Stimulated activated naive CD8-positive, alpha-beta T cell treated with anti-CD3 and anti-CD28 coated beads, Interleukin-15, Interleukin-2, amounts not matched to agents 100 U/mL and 50 U/mL, for 24 hours (primary cell): Measurements from ENCODE around the gene SLC4A4.

ENCODE experiments used
- ATAC-seq: fragments of 150-1000 bp; cut with Tn5 transposase; one replicate; pipeline ENCODE4 v1.10.0; 2021
- DNase-seq: peaks from one replicate; pipeline ENCODE4 v3.0.0; 2021

The SLC4A4 gene

GRCh38 chr4:71338846-71339593 lies at the start of gene SLC4A4:
TSS of gene SLC4A4 (plus strand) at chr4:71339020.
- DNase-seq: no peak
- ATAC-seq: peak; percentile 86

GRCh38 chr4:71290074-71290473 lies 48.7 kb upstream of the SLC4A4 start:
- no peak for DNase-seq
- no peak for ATAC-seq

DNA sequence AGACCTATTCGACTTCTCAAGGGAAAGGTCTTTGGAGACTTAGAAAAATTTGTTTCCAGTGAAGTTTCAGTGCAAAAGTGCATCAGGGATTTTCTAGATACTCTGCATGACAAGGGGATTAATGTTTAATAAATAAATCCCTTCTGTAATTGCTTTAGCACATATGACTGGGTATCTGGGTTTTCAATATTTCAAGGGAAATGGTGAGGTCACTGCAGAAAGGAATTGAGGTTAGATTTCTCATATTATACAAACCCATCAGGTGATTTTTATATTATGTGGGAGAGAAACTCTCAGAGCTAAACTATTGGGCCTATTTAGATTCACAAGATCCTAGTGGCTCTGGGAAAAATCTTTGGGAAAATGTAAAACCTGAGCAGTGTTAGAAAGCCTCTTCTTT lies 48.3 kb upstream of the SLC4A4 start:
- no peak for ATAC-seq

DNA sequence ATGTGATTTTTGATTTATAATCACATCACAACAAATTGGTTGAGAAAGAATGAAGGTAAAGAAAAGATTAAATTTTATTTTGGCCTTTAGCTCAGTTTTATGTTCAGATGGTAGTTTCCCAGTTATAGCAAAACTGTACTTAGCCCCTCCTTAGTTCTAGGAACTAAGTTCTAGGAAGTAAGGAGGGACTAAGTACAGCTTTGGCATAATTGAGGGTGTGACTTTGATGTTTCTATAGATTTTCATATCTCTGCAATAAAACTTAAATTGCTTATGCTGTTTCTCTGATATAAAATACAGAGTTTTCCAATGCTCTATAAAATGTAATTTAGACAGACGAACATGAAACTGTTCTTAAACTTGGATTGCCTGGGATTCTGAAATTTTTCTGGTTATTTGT lies 46.6 kb upstream of the SLC4A4 start:
- DNase-seq: no peak
- ATAC-seq: no peak

More for the DNA sequence above, 48.3 kb upstream of the SLC4A4 start:
- DNase-seq: no peak

DNA sequence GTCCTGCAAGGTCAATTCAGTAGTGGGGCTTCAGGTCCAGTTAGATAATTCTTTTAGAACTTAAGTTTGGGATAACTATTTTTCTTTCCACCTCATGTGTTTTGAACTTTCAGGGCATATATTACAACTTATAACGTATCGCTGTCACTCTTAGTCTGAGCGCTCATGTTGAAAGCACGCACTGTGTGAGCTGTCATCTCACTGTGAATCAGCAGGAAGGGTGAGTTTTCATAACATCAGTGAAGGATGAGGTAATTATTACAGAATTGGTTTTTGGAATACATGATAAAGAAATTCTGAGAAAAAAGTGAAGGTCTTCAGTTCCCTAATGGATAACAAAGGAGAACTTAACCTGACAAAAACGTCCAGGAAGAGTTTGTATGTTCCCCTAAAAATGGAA lies 45.1 kb upstream of the SLC4A4 start:
- ATAC-seq: no peak
- DNase-seq: no peak

GRCh38 chr4:71294301-71294700 lies 44.5 kb upstream of the SLC4A4 start:
- no peak for DNase-seq
- ATAC-seq: no peak

GRCh38 chr4:71296945-71297344 lies 41.9 kb upstream of the SLC4A4 start:
- ATAC-seq: no peak
- no peak for DNase-seq

GRCh38 chr4:71300362-71300761 lies 38.5 kb upstream of the SLC4A4 start:
- no peak for ATAC-seq
- no peak for DNase-seq

DNA sequence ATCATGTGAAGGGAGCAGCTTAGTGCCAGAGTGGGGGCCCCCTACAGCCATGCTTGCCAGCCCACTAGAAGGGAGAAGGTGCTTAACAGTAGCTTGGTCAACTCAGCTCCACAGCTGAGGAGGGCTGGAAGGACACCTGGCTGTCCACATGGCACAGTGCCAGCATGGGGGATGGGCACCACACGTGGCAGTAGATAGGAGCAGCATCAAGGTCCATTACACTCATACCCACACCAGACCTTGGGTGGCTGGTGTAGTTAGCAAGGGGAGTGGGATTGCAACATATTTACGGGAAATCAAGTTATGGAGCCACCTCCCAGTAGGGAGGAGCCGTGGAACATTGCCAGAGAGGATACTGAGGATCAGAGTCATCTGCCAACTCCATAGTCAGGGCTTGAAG lies 37.9 kb upstream of the SLC4A4 start:
- DNase-seq (no peak), ATAC-seq (no peak)

- ATAC-seq (no peak), DNase-seq (no peak)
Observed at GRCh38 chr4:71303287-71303686, 35.5 kb upstream of the SLC4A4 start.

DNA sequence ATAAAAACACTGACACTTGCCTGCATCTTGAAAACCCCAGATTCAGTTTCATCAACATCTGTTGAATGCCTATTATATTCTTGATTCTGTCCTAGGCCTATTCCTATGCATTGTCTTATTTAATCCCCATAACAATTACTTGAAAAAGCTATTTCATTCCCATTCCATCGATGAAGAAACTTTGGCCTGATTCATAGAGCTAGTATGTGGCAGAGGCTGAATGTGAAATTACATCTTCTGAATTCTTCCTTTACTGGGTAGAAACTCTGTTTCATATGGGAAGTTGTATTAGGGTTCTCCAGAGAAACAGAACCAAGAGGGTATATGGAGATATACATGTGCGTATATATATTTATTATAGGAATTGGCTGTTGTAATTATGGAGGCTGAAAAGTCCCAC lies 35.0 kb upstream of the SLC4A4 start:
- DNase-seq: no peak
- no peak for ATAC-seq

- DNase-seq: no peak
- no peak for ATAC-seq
Observed at GRCh38 chr4:71304289-71304850, 34.5 kb upstream of the SLC4A4 start.

DNA sequence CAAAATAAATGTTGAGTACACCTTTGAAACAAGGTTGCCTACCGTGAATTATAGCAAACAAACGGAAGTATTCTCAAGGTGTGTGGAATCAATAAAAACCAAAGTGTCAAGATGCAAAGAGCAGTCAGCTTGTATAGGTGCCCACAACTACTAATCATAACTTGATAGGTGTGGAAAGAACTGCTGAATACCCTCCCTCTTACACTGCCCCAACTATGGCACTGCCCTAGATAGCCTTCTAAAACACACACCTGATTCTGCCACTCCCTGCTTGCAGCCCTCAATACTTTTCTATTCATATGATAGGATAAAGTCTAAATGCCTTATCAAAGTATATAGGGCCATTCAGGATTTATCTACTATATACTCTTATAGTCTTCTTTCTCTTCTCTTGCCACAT lies 31.1 kb upstream of the SLC4A4 start:
- no peak for ATAC-seq
- DNase-seq: no peak

GRCh38 chr4:71322425-71322824 lies 16.4 kb upstream of the SLC4A4 start:
- ATAC-seq (no peak), DNase-seq (no peak)

DNA sequence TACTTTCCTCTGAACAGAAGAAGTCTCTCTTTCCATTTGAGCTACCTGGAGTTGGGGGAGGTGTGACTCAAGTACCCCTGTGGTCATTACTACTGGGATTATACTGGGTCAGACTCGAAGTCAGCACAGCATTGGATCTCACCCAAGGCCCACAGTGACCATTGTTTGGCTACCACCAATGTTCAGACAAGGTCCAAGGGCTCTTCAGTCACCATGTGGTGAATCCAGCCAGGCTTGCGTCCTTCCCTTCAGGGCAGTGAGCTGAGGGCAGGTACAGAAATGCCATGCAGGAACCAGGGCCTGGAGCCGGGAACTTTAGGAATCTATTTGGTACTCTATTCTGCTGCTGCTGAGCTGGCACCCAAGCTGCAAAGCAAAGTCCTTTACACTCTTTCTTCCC lies 5.5 kb upstream of the SLC4A4 start:
- no peak for ATAC-seq

GRCh38 chr4:71333960-71334359 lies 4.9 kb upstream of the SLC4A4 start:
- ATAC-seq (no peak), DNase-seq (no peak)

More for the DNA sequence above, 5.5 kb upstream of the SLC4A4 start:
- no peak for DNase-seq

DNA sequence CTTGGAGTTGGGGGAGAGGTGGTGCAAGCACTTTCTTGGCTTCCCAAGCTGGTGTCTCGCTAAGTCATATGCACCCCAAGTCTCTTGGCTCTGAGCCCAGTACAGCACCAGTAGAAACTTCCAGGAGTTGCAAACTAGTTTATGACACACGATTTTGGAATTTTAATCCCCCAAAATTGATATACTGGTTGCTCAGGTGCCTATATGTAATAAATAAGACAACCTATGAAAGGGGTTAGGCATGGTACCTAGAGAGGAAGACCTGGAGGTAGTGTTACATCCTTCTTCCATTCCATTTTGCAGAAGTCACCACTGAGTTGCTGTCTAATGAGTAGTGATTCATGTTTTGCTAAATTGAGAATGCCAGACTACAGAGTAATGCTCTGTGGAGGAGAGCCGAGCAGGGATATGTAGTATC lies 4.3 kb upstream of the SLC4A4 start:
- no peak for DNase-seq
- ATAC-seq: no peak

DNA sequence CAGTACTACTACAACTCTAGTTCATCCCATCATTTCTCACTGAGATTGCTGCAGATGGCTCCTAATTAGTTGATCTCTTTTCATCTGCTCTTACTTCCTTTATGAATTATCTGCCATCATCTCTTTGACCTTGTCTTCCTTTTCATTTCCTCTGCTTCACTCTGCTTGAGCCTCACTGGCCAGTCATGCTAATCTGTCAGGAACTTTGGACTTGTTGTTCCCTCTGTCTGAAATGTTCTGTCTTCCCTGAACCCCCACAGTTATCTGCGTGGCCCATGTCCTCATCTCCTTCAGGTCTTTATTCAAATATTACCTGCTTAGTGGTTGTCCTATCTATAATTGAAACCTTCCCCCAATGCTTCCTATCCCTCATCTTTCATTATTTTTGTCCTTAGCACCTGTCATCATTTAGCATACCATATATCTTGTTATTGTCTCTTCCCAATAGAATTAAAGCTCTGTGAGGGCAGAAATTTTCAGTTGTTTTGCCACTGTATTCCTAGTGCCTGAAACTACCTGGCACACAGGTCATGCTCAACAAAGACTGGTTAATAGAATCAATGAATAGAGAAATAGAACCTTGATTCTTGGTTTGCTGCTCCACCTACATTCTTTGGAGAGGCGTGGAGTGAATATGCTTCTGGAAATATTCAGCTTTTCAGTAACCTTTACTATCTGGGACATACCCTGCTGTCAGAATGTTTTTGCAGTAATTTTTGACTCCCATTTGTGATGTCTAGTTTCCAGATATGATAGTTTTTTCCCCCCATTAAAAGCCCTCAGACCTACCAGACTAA lies 5.0 kb downstream of the SLC4A4 start:
- DNase-seq: no peak
- ATAC-seq: no peak

DNA sequence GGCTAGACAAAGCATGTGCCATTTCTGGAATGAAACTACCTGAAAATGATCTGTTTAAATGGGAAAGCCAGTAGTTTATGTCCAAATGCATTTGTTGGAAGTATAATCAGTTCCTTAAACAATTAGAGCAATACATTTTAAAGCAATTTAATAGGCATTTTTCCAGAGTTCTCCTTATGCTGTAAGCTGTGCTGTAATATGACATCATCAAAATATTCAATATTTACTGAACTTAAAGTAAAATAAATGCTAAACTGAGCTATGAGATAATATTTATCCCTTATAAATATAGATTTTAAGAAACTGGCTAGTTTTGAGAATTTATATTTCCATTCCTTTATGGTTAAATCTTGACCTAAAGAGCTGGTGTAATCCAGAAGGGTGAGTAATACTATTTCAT lies 7.9 kb downstream of the SLC4A4 start:
- ATAC-seq (no peak), DNase-seq (no peak)

- no peak for ATAC-seq
- DNase-seq: no peak
Observed at GRCh38 chr4:71348586-71348985, 9.8 kb downstream of the SLC4A4 start.

DNA sequence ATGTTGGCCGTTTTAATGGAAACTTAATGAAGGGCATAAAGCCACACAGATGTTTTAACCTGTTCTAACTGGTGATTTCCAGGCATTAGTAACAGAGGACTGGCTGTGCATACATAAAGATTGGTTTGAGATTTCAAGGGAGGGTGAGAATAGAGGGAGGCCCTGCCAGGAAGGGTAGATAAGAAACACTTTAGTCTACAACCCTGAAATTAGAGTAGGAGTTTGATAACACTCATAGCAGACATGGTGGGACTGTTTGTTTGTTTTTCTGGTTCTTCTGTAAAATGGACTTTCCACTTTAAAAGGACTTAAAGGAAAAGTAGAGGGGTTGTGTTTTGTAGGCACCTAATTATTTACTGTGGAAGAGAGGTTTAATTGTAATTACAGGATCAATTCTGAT lies 16.2 kb downstream of the SLC4A4 start:
- ATAC-seq (no peak), DNase-seq (no peak)

GRCh38 chr4:71355971-71356370 lies 17.2 kb downstream of the SLC4A4 start:
- no peak for DNase-seq
- no peak for ATAC-seq

DNA sequence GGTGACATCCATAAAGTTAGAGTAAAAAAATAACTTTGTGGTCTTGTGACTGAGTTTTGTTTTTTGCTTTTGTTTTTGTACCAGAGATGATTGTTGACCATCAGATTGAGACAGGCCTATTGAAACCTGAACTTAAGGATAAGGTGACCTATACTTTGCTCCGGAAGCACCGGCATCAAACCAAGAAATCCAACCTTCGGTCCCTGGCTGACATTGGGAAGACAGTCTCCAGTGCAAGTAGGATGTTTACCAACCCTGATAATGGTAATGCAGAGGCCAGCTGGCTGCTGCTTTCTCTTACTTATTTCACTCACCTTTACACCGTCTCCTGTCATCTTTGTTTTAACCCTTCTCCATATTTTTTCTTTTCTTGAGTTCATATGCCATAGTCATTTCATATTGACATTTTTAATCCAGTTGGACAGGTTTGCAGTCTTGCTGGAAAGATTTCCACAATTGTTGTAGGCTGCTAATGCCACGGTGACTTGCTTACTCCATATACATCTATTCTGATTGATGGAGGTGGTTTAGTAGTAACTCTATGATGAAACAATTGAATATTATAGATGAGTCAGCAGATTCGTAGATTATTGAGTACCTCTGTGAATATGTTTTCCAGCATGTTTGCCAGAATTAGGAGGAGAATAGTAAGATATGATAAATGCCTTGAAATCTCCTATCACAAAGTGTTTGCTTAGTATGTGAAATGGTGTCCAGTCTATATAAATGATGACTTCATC lies 18.3 kb downstream of the SLC4A4 start:
- ATAC-seq (no peak), DNase-seq (no peak)
